Measurements from ENCODE around the gene DPP6.

DNA sequence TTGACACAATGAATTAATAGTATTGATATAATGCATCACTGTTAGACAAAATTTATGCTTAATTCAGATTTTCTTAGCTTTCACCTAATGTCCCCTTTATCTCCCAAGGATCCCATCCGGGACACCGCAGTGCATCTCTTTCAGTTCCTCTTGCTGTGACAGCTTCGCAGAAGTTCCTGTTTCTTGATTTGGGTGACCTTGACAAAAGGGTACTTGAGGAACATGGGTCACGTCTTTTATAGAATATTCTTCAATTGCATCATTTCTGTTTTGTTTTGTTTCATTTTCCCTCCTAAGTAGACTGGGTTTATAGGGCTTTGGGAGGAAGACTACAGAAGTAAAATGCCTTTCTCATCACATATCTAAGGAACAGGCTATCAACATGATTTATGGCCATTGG is 453.2 kb downstream of the DPP6 start:
- TF ChIP-seq EZH2 (IDR thresholded peaks at IDR 0.05; ENCODE audit: borderline replicate concordance, low read depth, low read length, poor library complexity, severe bottlenecking): no peak
- TF ChIP-seq, protein P1, sequence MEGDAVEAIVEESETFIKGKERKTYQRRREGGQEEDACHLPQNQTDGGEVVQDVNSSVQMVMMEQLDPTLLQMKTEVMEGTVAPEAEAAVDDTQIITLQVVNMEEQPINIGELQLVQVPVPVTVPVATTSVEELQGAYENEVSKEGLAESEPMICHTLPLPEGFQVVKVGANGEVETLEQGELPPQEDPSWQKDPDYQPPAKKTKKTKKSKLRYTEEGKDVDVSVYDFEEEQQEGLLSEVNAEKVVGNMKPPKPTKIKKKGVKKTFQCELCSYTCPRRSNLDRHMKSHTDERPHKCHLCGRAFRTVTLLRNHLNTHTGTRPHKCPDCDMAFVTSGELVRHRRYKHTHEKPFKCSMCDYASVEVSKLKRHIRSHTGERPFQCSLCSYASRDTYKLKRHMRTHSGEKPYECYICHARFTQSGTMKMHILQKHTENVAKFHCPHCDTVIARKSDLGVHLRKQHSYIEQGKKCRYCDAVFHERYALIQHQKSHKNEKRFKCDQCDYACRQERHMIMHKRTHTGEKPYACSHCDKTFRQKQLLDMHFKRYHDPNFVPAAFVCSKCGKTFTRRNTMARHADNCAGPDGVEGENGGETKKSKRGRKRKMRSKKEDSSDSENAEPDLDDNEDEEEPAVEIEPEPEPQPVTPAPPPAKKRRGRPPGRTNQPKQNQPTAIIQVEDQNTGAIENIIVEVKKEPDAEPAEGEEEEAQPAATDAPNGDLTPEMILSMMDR (conservative IDR thresholded peaks at IDR 0.05; ENCODE audit: low read depth, low read length): no peak

Data from A673 (cell line).